ENCODE data around the gene SLC2A5. TPM values are rescaled to one million over a fixed set of nuclear protein-coding genes. Genes with fewer than 3 reads are reported as not detected.
"Not testable (repeated sequence)": the region's sequence is repeated elsewhere in the genome, so short reads cannot be mapped to it uniquely, and the experiment has no call there.

Gene SLC2A5
- polyA plus RNA-seq, 4 donors, result 0.39 to 1.3 (median 0.64) TPM

DNA sequence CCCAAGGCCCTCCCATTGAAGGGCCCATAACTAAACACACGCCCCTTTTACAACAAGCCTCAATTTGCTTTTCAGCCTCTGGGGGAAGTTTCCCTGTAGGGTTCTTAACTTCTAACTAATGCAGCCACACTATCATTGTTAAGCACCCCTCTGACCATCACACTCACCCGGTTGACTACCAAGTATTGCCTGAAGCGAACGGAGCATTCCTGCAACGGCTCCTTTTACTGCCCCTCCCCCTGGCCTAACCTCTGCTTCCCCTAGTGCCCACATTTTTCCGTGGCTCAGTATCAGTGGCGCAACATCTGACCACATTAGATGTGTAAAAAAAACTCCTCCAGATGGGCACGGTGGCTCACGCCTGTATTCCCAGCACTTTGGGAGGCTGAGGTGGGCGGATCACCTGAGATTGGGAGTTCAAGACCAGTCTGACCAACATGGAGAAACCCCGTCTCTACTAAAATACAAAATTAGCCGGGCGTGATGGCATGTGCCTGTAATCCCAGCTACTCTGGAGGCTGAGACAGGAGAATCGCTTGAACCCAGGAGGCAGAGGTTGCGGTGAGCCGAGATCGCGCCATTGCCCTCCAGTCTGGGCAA lies 24.7 kb upstream of the SLC2A5 start:
- DNase-seq (ENCODE audit: low read depth in 4 of 4, low spot score in 3 of 4), result not testable (repeated sequence)

DNA sequence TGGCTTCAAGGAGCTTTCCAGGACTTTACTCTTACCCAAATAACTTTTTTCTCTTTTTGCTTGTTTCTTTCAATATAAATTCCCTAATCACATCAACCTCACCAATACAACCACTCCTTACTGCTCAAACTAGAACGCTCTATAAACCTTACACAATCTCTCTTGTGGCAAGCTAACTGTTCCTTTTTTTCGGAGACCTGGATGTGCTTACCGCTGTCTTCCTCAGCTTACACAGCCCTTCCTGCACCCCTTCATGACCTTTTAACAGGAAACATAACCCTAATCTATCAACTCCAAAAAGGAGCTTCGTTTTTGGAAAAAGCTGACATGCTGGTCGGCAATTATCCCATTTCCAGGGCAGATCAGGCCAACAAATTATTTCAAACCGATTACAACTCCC lies 24.1 kb upstream of the SLC2A5 start:
- DNase-seq (ENCODE audit: low read depth in 4 of 4, low spot score in 3 of 4), result no peak

DNA sequence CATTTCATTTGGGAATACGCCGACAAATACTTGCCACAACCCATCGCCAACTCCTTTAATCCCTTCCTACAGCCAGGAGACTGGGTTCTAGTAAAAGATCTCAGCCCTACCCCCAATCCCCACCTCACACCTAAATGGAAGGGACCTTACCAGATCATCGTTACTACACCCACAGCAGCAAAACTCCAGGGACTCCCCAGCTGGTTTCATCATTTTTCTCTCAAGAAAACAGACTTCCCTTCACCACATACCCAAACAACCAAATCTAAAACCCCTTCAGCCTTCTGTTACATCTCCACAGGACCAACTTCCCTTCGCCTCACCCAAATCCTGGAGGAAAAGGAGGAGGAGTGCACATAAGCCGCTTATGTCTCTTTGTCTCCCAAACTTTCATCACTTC lies 23.7 kb upstream of the SLC2A5 start:
- DNase-seq (ENCODE audit: low read depth in 4 of 4, low spot score in 3 of 4), result no peak

- no peak for DNase-seq (ENCODE audit: low read depth in 4 of 4, low spot score in 3 of 4)
Observed at GRCh38 chr1:9088807-9089206, 19.4 kb upstream of the SLC2A5 start.

GRCh38 chr1:9087411-9088125 lies 18.1 kb upstream of the SLC2A5 start:
- no peak for DNase-seq (ENCODE audit: low read depth in 4 of 4, low spot score in 3 of 4)

- DNase-seq (ENCODE audit: low read depth in 4 of 4, low spot score in 3 of 4), result no peak
Observed at GRCh38 chr1:9086796-9087195, 17.4 kb upstream of the SLC2A5 start.

DNA sequence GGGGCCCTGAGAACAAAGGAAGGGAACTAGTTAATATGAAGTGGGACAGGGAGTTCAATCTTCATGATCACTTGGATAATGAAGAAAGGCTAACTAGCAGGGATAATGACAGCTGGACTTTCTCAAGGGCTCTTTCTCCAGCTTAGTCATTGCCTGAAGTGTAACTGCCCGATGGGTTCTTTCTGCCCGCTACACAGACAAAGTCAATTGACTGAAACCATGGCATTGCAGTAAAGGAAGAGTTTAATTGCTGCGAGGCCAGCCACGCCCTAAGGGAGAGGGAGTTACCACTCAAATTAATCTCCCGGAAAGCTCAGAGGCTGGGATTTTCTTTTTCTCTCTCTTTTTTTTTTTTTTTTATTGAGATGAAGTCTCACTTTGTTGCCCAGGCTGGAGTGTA lies 16.6 kb upstream of the SLC2A5 start:
- peak in 2 of 4 donors; percentile 38 to 47 for DNase-seq (ENCODE audit: low read depth in 4 of 4, low spot score in 3 of 4)

DNA sequence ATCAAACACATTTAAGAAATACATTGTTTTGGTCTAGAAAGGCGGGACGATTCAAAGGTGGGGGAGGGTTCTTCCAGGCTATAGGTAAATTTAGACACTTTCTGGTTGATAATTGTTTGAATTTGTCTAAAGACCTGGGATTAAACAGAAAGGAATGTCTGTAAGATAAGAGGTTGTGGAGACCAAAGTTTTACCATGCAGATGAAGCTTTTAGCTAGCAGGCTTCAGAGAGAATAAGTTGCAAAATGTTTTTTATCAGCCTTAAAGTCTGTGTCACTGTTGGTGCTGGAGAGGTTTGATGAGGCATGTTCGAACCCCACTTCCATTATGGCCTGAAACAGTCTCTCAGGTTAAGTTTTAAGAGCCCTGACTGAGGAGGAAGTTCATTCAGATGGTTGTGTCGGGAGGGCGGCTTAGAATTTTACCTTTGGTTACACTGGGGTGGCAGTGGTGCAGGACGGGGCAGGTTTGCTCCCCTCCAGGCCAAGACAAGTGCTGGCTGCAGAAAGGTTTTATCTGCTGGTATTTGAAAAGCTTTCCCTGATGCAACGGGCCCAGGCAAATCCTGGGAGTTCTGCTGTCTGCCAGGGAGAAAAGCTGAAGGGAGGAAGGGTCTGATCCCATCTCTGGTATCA lies 16.0 kb upstream of the SLC2A5 start:
- DNase-seq (ENCODE audit: low read depth in 4 of 4, low spot score in 3 of 4), result no peak

- DNase-seq (ENCODE audit: low read depth in 4 of 4, low spot score in 3 of 4), result no peak
Observed at GRCh38 chr1:9084906-9085305, 15.5 kb upstream of the SLC2A5 start.

GRCh38 chr1:9081473-9081872 lies 12.0 kb upstream of the SLC2A5 start:
- DNase-seq (ENCODE audit: low read depth in 4 of 4, low spot score in 3 of 4), result no peak

- DNase-seq (ENCODE audit: low read depth in 4 of 4, low spot score in 3 of 4), result no peak
Observed at GRCh38 chr1:9080705-9081291, 11.4 kb upstream of the SLC2A5 start.

DNA sequence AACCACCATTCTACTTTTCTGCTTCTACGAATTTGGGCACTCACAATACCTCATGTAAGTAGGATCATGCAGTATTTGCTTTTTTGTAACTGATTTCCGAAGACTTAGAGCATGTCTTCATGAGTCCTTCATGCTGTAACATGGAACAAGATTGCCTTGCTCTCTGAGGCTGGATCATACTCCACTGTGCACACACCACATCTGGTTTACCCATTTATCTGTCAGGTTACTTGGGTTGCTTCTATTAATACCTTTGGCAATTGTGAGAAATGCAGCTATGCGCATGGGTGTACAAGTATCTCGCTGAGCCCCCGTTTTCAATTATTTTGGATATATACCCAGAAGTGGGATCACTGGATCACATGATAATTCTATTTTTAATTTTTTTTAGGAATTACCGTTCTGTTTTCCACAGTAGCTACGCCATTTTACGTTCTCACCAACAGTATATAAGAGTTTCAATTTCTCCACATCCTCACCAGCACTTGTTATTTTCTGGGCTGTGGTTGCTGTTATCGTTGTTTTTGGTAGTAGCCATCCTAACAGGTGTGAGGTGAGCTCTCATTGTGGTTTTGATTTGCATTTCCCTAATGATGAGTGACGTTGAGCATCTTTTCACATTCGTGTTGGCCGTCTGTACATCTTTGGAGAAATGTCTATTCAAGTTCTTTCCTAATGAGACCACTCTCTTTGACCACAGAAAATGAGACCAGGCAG lies 10.7 kb upstream of the SLC2A5 start:
- no peak for DNase-seq (ENCODE audit: low read depth in 4 of 4, low spot score in 3 of 4)

GRCh38 chr1:9078752-9079500 lies 9.5 kb upstream of the SLC2A5 start:
- no peak for DNase-seq (ENCODE audit: low read depth in 4 of 4, low spot score in 3 of 4)

- DNase-seq (ENCODE audit: low read depth in 4 of 4, low spot score in 3 of 4), result no peak
Observed at GRCh38 chr1:9078015-9078751, 8.7 kb upstream of the SLC2A5 start.

- DNase-seq (ENCODE audit: low read depth in 4 of 4, low spot score in 3 of 4), result peak in 2 of 4 donors; percentile 22 to 53
Observed at GRCh38 chr1:9075022-9075421, 5.6 kb upstream of the SLC2A5 start.

DNA sequence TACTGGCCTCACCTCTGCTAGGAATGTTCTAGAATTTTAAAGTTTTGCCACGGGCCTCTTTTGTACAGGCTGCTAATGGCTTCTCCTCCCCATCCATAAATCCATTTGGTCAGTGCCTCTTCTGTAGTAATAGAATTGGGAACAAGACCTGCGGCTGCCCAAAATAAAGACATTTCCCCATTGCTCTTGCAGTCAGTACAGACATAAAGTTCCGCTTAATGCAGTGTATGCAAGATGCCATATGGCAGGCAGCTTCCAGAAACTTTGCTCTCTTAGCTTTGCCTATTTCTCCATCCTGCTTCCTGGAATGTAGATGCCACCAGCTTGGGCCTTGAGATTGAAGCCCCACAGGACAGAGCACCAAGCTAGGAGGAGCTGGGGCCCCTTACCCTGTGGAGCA lies 3.7 kb upstream of the SLC2A5 start:
- DNase-seq (ENCODE audit: low read depth in 4 of 4, low spot score in 3 of 4), result no peak

DNA sequence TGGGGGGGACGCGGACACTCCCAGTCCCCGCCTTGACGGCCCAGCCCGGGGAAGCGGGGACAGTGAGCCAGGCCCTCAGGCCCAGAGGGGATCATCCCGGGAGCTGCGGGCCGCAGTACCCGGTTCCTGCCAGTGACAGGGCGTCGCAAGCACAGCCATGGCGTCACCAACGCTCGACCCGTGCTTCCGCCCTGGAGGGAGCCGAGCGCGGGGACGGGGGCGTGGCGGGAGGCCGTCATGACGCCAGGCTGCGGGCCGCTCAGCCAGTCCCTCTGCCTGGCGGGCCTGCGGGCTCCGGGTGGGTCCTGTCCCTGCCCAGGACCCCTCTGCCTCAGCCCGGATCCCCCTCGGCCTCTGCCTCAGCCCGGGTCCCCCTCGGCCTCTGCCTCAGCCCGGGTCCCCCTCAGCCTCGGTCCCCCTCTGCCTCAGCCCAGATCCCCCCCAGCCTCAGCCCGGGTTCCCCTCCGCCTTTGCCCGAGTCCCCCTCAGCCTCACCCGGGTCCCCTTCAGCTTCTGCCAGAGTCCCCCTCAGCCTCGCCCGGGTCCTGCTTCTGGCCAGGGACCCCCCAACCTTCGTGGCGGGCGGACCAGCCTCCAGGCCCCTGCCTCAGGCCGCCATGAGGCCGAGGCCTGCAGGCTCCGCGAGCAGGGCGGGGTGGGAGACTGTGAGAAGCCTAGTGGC lies 2.3 kb upstream of the SLC2A5 start:
- DNase-seq (ENCODE audit: low read depth in 4 of 4, low spot score in 3 of 4), result no peak

GRCh38 chr1:9070486-9070885 lies 1.1 kb upstream of the SLC2A5 start:
- DNase-seq (ENCODE audit: low read depth in 4 of 4, low spot score in 3 of 4), result no peak

- DNase-seq (ENCODE audit: low read depth in 4 of 4, low spot score in 3 of 4), result no peak
Observed at GRCh38 chr1:9068981-9069325, 482 bp downstream of the SLC2A5 start.

Measured in left renal pelvis (tissue), 4 donors.